ENCODE measurements around the gene TAC3.

The TAC3 gene

DNA sequence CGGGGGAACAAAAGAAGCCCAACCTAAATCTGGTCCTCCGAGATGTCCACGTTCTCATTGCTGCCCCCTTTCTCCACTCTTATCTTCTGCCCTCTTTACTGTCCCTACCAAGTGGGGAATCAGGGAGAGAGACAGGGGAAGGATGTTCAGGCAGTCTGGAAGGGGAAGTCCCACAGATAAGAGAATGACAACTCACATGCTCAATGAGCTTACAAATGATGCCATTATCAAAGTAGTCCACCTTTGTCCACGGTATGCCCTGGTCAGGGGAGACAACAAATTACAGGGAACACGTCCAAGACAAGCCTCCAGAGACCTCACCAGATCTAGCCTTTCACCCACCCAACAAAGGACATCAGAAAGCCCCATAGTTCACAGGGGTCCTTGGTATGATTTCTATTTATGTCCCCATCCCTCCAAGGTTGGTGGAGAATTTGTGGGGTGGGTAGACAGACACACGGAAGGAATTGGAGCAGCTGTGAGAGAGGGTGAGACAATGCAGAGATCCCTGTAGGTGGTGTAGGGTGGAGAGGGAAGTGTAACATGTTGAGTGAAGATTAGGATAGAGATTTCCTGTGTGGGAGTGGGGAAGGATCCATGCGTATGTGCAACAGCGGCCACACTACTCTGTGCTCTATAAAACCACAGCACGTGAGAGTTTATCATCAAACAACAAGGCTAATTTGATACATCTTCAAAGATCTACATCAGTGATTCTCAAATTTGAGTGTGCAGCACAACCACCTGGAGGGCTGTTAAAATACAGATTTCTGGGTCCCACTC lies 22.9 kb upstream of the TAC3 start:
- Histone ChIP-seq H3F3A (ENCODE audit: insufficient read depth) (no peaks in the 10 kb centered on the region), H3K27ac (ENCODE audit: low read depth, low read length) (no peak overlapping the region), H3K36me3 (ENCODE audit: low read length) (no peaks in the 10 kb centered on the region), H3K9ac (ENCODE audit: low read length) (no peak overlapping the region), H3K9me2 (replicated peaks; ENCODE audit: insufficient read depth, low read length) (no peaks in the 10 kb centered on the region), H3K9me3 (ENCODE audit: insufficient read depth, low read length) (no peaks in the 10 kb centered on the region), H4K20me1 (ENCODE audit: low read depth, low read length) (no peaks in the 10 kb centered on the region), H3K4me3 (ENCODE audit: insufficient read depth, low read length, poor library complexity, severe bottlenecking) (no peak overlapping the region), H3K79me2 (ENCODE audit: insufficient read depth, low read length) (no peaks in the 10 kb centered on the region), H2AFZ (ENCODE audit: low read depth, low read length, severe bottlenecking) (no peak overlapping the region), H3K4me2 (ENCODE audit: low read depth, low read length, poor library complexity, severe bottlenecking) (no peak overlapping the region), H3K27me3 (ENCODE audit: low read length) (no peaks in the 10 kb centered on the region)
- no peak for TF ChIP-seq EZH2phosphoT487 (conservative IDR thresholded peaks at IDR 0.05; ENCODE audit: low read length)
- TF ChIP-seq, protein P1, sequence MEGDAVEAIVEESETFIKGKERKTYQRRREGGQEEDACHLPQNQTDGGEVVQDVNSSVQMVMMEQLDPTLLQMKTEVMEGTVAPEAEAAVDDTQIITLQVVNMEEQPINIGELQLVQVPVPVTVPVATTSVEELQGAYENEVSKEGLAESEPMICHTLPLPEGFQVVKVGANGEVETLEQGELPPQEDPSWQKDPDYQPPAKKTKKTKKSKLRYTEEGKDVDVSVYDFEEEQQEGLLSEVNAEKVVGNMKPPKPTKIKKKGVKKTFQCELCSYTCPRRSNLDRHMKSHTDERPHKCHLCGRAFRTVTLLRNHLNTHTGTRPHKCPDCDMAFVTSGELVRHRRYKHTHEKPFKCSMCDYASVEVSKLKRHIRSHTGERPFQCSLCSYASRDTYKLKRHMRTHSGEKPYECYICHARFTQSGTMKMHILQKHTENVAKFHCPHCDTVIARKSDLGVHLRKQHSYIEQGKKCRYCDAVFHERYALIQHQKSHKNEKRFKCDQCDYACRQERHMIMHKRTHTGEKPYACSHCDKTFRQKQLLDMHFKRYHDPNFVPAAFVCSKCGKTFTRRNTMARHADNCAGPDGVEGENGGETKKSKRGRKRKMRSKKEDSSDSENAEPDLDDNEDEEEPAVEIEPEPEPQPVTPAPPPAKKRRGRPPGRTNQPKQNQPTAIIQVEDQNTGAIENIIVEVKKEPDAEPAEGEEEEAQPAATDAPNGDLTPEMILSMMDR (IDR thresholded peaks at IDR 0.05; ENCODE audit: insufficient read depth, low read length, poor library complexity, severe bottlenecking): no peak

DNA sequence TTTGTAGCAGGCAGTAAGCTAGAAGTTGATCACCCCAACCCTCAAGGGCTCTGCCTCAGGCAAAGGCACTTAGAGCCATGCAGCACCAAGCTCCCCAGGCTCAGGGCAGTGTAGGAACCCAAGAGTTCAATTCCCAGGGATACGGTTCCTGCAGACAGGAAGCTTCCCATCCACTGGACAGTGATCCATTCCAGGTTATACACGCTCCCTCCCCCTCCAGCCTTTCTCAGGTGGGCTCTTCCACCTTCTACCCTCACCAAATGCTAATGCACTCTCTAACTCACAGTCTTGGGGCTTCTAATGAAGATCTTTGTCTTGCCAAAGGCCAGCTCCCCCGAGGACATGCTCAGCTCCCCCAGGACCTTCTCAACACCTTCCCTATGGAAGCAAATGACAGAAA lies 20.9 kb upstream of the TAC3 start:
- H3K27ac ChIP-seq (ENCODE audit: low read depth, low read length): no peak overlapping the region
- no peaks in the 10 kb centered on the region for H3K9me2 ChIP-seq (replicated peaks; ENCODE audit: insufficient read depth, low read length)
- no peak for TF ChIP-seq EZH2phosphoT487 (conservative IDR thresholded peaks at IDR 0.05; ENCODE audit: low read length)
- TF ChIP-seq, protein P1 (IDR thresholded peaks at IDR 0.05; ENCODE audit: insufficient read depth, low read length, poor library complexity, severe bottlenecking): no peak
- H3K4me3 ChIP-seq (ENCODE audit: insufficient read depth, low read length, poor library complexity, severe bottlenecking): no peak overlapping the region
- no peak overlapping the region for H3K4me2 ChIP-seq (ENCODE audit: low read depth, low read length, poor library complexity, severe bottlenecking)
- H2AFZ ChIP-seq (ENCODE audit: low read depth, low read length, severe bottlenecking): no peak overlapping the region
- H4K20me1 ChIP-seq (ENCODE audit: low read depth, low read length): no peaks in the 10 kb centered on the region
- H3K27me3 ChIP-seq (ENCODE audit: low read length): no peaks in the 10 kb centered on the region
- no peaks in the 10 kb centered on the region for H3K36me3 ChIP-seq (ENCODE audit: low read length)
- no peak overlapping the region for H3K9ac ChIP-seq (ENCODE audit: low read length)
- no peaks in the 10 kb centered on the region for H3K79me2 ChIP-seq (ENCODE audit: insufficient read depth, low read length)
- no peaks in the 10 kb centered on the region for H3F3A ChIP-seq (ENCODE audit: insufficient read depth)
- no peaks in the 10 kb centered on the region for H3K9me3 ChIP-seq (ENCODE audit: insufficient read depth, low read length)

DNA sequence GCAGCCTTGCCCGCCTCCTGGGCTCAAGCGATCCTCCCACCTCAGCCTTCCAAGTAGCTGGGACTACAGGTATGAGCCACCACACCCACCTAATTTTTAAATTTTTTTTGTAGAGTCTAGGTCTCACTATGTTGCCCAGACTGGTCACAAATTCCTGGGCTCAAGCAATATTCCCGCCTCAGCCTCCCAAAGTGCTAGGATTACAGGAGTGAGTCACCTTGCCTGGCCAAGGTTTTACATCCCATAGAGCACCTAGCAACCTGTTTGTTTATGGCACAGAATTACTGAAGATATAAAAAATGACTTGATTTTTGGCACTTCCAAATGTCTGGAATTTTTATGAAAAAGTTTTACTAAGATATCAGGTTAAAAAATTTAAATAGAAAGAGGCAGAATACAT lies 17.1 kb upstream of the TAC3 start:
- no peak overlapping the region for H3K4me3 ChIP-seq (ENCODE audit: insufficient read depth, low read length, poor library complexity, severe bottlenecking)
- H3K9me2 ChIP-seq (replicated peaks; ENCODE audit: insufficient read depth, low read length): no peaks in the 10 kb centered on the region
- TF ChIP-seq, protein P1 (IDR thresholded peaks at IDR 0.05; ENCODE audit: insufficient read depth, low read length, poor library complexity, severe bottlenecking): no peak
- no peak for TF ChIP-seq EZH2phosphoT487 (conservative IDR thresholded peaks at IDR 0.05; ENCODE audit: low read length)
- H2AFZ ChIP-seq (ENCODE audit: low read depth, low read length, severe bottlenecking): no peak overlapping the region
- H3K36me3 ChIP-seq (ENCODE audit: low read length): no peaks in the 10 kb centered on the region
- no peak overlapping the region for H3K4me2 ChIP-seq (ENCODE audit: low read depth, low read length, poor library complexity, severe bottlenecking)
- H3K27ac ChIP-seq (ENCODE audit: low read depth, low read length): no peak overlapping the region
- no peaks in the 10 kb centered on the region for H3F3A ChIP-seq (ENCODE audit: insufficient read depth)
- no peak overlapping the region for H3K9ac ChIP-seq (ENCODE audit: low read length)
- H4K20me1 ChIP-seq (ENCODE audit: low read depth, low read length): no peaks in the 10 kb centered on the region
- H3K27me3 ChIP-seq (ENCODE audit: low read length): no peaks in the 10 kb centered on the region
- H3K9me3 ChIP-seq (ENCODE audit: insufficient read depth, low read length): no peaks in the 10 kb centered on the region
- H3K79me2 ChIP-seq (ENCODE audit: insufficient read depth, low read length): no peaks in the 10 kb centered on the region
